Kidney tubule cell (primary cell): ENCODE results near the gene SEMA6C.

Experiments used
- DNase-seq: peaks from one replicate; pipeline ENCODE4 v3.0.0-alpha.2; 2018; ENCODE audit warnings: low spot score

SEMA6C gene

DNA sequence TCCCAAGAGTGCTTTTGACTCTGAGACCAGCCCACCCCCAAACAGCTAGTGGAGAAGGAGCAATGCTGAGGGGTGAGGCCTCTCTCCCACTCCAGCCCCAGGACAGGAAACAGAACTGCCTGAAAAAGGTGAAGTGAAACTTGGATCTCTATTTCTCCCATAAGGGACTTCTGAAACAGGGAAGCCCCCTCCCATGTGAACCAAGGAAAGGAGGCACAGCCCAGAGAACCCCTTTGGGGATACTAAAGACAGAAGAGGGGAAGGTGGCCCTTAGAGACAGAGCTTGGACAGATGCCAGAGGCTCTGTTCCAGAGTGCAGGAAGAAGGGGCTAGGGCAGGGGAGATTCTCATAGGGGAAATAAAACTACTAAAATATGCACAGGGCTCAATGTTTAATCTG lies 12.9 kb upstream of the SEMA6C start:
- DNase-seq = no peak

GRCh38 chr1:151158751-151159251 lies 12.4 kb upstream of the SEMA6C start:
- no peak for DNase-seq

GRCh38 chr1:151158326-151158725 lies 11.9 kb upstream of the SEMA6C start:
- no peak for DNase-seq

GRCh38 chr1:151157067-151157531 lies 10.7 kb upstream of the SEMA6C start:
- no peak for DNase-seq

- DNase-seq = no peak
Measured at GRCh38 chr1:151156515-151156819, 10.0 kb upstream of the SEMA6C start, which contains the start of gene TNFAIP8L2. TNFAIP8L2 (plus strand) TSS chr1:151156649; CDS start chr1:151158698, 2,049 bp downstream.

DNA sequence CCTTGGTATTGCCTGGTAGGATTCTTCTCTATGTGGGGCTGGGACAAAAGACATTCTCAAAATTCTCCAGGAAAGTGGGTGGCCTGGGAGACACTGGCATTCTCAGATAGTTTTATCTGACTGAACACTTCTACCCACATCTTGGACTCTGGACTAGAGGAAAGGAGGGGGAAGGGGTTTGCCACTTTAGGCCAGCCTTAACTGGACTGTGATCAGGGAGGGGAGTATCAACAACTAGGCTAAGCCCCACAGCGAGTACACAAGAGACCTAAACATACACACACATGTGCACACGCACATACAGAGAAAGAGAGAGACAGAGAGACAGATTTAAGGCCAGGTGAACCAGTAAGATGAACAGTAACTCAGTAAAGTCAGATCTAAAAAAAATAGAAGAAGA lies 1.2 kb upstream of the SEMA6C start:
- no peak for DNase-seq

DNA sequence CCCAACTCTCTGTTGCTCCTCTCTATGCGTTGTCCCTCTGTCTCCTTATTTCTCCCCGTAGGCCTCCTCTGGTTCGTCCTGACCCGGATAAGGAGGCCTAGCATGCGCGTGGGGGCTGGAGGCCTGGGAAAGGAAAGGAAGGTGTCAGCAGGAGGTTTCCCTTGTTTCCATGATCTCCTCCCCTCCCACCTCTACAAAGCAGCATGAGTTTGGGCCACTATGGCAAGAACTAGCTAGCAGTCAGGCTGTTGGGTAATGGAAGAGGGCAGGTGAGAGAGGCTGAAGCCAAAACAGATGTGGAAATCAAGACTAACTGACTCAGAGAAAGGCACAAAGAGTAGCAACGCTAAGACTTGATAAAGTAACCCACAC lies 687 bp upstream of the SEMA6C start:
- DNase-seq = peak; percentile 21

- DNase-seq = no peak
Measured at GRCh38 chr1:151146072-151146411, 389 bp downstream of the SEMA6C start.

DNA sequence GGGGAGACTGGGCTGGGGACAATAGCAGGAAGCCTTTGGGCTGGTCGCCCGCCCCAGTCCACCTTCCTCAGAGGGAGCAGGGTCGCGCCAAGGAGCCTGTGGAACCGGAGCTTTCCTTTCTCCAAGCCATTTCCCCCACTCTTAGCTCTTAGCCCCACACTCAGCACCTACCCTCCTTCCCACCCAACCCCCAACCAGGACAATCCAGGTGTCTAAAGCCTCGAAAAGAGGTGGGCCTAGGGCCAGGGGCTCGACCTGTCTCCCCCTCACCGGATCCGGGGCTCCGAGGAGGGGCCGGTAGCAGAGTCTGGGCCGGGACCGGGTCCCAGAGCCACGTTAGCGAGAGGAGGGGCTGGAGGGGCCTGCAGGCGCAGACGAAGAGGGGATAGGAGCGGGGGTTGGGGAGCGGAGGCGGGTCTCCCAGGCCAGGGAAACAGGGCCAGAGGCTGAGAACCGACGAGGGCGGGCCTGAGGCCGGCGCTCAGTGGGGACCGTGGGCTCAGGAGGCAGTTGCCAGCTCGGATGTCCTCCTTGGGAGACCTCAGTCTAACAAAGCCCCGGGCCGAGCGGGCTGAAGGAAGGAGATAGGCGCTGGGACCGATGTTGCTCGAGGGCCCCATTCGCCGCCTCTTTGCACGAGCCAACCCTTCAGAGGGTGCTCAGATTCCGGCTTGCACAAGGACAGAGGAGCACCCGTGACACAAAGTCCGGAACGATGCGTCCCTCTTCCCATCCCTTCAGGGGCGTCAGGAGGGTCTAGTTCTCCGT lies 943 bp downstream of the SEMA6C start:
- no peak for DNase-seq

DNA sequence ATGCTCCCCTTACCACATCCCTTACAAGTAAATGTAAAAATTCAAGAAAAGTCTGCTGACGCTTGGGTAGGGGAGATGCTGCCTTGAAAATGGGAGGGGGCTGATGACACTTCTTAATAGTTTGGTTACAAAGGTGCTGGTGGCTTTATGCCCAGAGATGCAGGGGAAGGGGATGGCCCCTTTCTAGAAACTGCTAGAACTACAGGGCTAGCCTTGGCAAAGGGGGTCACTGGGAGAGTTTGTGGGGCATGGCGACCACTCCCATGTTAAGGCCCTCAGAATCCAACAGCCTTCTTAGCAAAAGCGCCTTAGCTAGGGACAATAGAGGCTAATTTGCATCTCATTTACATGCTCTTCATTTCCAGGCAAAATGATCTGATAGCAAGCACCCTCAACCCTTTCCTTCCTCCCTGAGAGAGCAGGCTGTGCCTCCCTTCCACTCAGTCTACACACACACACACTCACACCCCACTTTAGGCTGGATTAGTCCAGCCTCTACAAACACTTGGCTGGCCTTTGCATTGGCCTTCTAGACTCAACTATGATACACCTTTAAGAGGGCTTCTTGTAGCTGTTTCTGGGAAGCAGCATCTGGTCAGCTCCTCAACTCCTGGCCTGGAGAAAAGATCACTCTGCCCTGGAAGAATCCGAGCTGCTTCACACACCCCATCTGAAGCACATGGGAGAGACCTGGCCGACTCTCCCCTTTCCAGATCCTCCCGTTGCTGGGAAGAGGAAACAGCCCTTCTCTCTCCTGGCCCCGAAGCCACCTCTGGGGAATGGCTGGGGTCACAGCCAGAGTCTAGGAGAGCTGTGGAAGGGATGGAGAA lies 1.7 kb downstream of the SEMA6C start:
- no peak for DNase-seq

DNA sequence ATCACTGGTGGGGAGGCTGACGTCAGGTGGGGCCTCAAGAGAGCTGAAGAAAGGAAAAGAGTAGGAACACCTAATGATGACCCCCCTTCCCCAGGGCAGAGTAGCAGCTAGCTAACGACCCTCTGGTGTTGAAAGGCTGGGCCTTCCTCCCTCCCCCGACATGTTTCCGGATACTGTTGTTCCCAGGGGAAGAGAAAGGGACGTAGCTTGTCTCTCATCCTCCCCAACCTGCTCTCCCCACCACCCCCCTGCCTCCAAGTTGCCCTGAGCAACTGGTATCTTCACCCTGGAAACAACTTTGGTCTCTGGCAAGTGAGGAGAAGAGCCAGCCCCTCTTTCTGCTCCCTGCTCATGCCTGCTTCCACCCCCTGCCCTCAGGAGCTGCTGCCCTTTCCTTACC lies 2.4 kb downstream of the SEMA6C start:
- DNase-seq = no peak

GRCh38 chr1:151143057-151143435 lies 3.4 kb downstream of the SEMA6C start:
- no peak for DNase-seq

- DNase-seq = no peak
Measured at GRCh38 chr1:151142411-151143056, 3.9 kb downstream of the SEMA6C start.

DNA sequence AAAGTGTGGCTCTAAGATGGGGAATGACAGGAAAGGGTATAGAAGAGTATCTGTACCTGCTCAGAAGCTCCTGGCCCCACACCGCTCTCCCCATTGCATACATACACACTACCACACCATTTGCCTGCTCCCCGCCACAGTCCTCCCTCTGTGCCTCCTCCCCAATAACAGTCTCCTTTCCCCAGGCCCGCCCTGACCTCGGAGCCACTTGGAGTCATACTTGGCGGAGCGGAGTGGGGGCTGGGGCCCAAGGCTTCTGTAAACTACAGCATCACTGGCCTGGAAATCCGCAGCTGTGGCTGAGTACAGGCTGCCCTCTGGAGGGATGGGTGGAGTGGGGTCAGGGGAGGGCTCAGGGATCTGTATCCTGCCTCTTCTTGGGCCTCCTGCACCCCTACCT lies 8.6 kb downstream of the SEMA6C start:
- DNase-seq = no peak

- no peak for DNase-seq
Measured at GRCh38 chr1:151135433-151136385, 10.7 kb downstream of the SEMA6C start.

DNA sequence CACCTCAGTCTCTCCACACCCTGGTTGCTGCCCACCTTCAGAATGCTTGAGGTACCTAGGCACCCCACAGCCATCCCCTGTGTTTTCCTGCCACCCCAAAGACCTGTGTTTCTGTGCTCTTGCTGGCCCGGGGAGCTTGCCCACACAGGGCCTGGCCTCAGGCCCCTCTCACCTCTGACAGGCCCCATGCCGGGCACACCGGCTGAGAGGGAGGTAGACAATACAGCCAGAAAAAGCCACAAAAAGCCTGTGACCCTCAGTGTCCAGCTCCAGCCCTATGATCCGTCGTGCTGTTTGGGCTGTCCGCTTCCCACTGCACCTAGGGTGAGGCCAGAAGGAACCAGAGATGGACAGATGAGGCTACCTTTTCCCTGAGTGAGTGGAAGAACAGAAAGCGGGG lies 11.4 kb downstream of the SEMA6C start:
- no peak for DNase-seq

DNA sequence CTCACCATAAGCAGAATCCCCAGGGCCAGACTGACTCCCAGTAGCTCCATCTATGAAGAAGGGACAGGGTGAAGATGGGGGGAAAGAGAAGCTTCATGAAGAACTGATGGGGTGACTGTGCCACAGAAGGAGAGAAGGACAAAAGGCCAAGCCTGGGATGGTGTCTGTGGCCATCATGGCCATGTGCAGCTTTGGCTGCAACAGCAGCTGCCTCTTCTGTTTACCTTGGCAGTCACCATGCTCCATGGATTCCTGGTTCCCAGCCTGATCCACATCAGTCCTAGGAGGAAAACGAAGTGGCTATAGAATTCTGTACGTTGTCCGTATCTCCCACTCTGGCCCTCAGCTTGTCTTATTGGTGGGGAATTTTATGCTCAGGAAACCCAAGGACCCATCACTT lies 12.0 kb downstream of the SEMA6C start:
- no peak for DNase-seq

GRCh38 chr1:151133018-151133806 lies 13.2 kb downstream of the SEMA6C start:
- DNase-seq = no peak

DNA sequence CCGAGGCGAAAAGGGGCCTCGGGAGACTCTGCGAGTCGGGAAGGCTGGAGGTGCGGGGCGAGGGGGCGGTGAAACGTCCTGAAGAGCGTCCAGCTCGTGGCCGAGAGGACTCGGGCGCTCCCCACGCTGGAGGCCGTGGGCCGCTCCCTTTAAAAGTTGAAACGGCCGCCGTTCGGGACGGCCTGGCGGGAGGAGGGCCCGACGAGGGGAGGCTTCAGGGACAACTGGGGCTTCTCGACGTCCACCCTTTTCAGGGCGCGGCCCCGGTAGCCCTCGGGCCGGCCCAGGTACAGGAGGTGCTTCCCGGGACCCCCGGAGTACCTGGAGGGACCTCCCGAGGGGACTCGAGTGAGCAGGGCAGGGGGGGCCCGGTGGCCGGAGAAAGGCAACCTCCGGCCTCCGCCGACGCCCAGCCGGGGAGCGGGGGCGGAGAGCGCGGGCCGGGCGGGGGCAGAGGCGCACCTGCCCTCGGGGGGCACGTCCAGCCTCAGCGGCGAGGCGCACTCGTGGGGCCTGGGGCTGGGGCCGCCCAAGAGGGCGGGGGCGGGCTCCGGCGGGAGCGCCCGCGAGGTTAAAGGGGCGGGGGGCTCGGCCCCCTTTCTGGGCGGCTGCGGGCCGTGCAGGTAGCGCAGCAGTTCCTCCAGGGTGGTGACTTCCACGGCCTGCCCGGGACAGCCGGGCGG lies 14.0 kb downstream of the SEMA6C start:
- no peak for DNase-seq

DNA sequence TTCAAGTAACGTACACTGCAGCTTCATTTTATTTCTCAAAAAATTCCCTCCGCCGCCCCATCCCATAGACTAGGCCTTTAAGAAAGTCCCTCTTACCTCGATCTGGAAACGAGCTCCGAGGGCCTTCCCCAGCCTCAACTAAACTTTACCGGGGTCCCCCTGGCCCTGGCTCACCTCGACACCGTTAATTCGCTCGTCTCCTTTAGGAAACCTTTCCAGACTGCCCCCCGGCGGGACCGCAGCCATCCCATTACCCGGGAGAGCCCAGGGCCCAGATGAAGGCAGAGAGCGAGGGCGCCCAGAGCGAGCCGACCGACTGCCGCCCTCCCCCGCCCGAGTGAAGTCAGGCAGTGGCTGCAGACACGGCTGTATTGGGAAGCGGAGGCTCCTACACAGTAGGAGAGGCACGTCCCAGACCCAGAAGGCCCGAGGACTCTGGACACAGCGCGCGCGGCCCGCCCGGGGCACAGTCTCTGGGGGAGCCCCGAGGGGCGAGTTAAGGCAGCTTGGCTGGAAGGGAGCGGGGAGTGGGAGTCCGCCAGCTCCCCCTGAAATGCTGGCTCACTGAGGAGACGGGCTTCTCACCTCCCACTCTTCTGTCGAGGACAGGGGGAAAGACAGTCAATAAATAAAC lies 14.6 kb downstream of the SEMA6C start:
- DNase-seq = no peak
